ENCODE results near the gene SUGCT.
"Not testable (repeated sequence)": the region's sequence is repeated elsewhere in the genome, so short reads cannot be mapped to it uniquely, and the experiment has no call there.

SUGCT gene

GRCh38 chr7:40134428-40135316 lies at the start of gene SUGCT, which contains the start of gene MPLKIP:
TSS of gene SUGCT (plus strand) at chr7:40135005.
TSS of gene MPLKIP (minus strand) at chr7:40134622. CDS start at chr7:40134567, 55 bp downstream.
- peak; percentile 39 for DNase-seq (ENCODE audit: low read depth, low spot score)
- peak within 1 kb of the TSS; percentile 80 for H3K27ac ChIP-seq

- no peak for DNase-seq (ENCODE audit: low read depth, low spot score)
- no peak overlapping the region for H3K27ac ChIP-seq
Observed at GRCh38 chr7:40092182-40092581, 42.6 kb upstream of the SUGCT start.

GRCh38 chr7:40093631-40094350 lies 41.0 kb upstream of the SUGCT start:
- no peak for DNase-seq (ENCODE audit: low read depth, low spot score)
- H3K27ac ChIP-seq: no peak overlapping the region

GRCh38 chr7:40095230-40095629 lies 39.6 kb upstream of the SUGCT start:
- DNase-seq (ENCODE audit: low read depth, low spot score): no peak
- H3K27ac ChIP-seq: no peak overlapping the region

GRCh38 chr7:40095695-40096327 lies 39.0 kb upstream of the SUGCT start:
- no peak for DNase-seq (ENCODE audit: low read depth, low spot score)
- H3K27ac ChIP-seq: no peak overlapping the region

- no peak overlapping the region for H3K27ac ChIP-seq
- DNase-seq (ENCODE audit: low read depth, low spot score): no peak
Observed at GRCh38 chr7:40097728-40098127, 37.1 kb upstream of the SUGCT start.

GRCh38 chr7:40098810-40099209 lies 36.0 kb upstream of the SUGCT start:
- no peak overlapping the region for H3K27ac ChIP-seq
- DNase-seq (ENCODE audit: low read depth, low spot score): no peak

- DNase-seq (ENCODE audit: low read depth, low spot score): no peak
- H3K27ac ChIP-seq: no peak overlapping the region
Observed at GRCh38 chr7:40099837-40100236, 35.0 kb upstream of the SUGCT start.

- DNase-seq (ENCODE audit: low read depth, low spot score): no peak
- H3K27ac ChIP-seq: no peak overlapping the region
Observed at GRCh38 chr7:40101201-40101600, 33.6 kb upstream of the SUGCT start.

- no peak for DNase-seq (ENCODE audit: low read depth, low spot score)
- no peak overlapping the region for H3K27ac ChIP-seq
Observed at GRCh38 chr7:40102897-40103296, 31.9 kb upstream of the SUGCT start.

GRCh38 chr7:40105879-40106473 lies 28.8 kb upstream of the SUGCT start:
- H3K27ac ChIP-seq: no peak overlapping the region
- DNase-seq (ENCODE audit: low read depth, low spot score): no peak

- H3K27ac ChIP-seq: peak overlapping the region; percentile 5
- DNase-seq (ENCODE audit: low read depth, low spot score): no peak
Observed at GRCh38 chr7:40115936-40116335, 18.9 kb upstream of the SUGCT start.

- H3K27ac ChIP-seq: peak overlapping the region; percentile 37
- DNase-seq (ENCODE audit: low read depth, low spot score): peak; percentile 14
Observed at GRCh38 chr7:40117199-40117598, 17.6 kb upstream of the SUGCT start.

- not testable (repeated sequence) for H3K27ac ChIP-seq; DNase-seq (ENCODE audit: low read depth, low spot score)
Observed at GRCh38 chr7:40118201-40118600, 16.6 kb upstream of the SUGCT start.

GRCh38 chr7:40120020-40120419 lies 14.8 kb upstream of the SUGCT start:
- DNase-seq (ENCODE audit: low read depth, low spot score): no peak

GRCh38 chr7:40122100-40122939 lies 12.5 kb upstream of the SUGCT start:
- H3K27ac ChIP-seq; DNase-seq (ENCODE audit: low read depth, low spot score): not testable (repeated sequence)

More at GRCh38 chr7:40120020-40120419, 14.8 kb upstream of the SUGCT start:
- H3K27ac ChIP-seq: no peak overlapping the region

- H3K27ac ChIP-seq: no peak overlapping the region
- DNase-seq (ENCODE audit: low read depth, low spot score): no peak
Observed at GRCh38 chr7:40122940-40123254, 11.9 kb upstream of the SUGCT start.

GRCh38 chr7:40133561-40134427 lies 1.0 kb upstream of the SUGCT start:
- no peak for DNase-seq (ENCODE audit: low read depth, low spot score)
- peak overlapping the region; percentile 80 for H3K27ac ChIP-seq

GRCh38 chr7:40135317-40135610 lies 459 bp downstream of the SUGCT start:
- H3K27ac ChIP-seq: peak overlapping the region; percentile 80
- no peak for DNase-seq (ENCODE audit: low read depth, low spot score)
